GM19043 (cell line): ENCODE measurements around the gene BNC2.

Source experiments
- ATAC-seq: cut with Tn5 transposase; IDR thresholded peaks from one replicate; pipeline ENCODE4 v1.9.1; 2021; ENCODE audit warnings: low read depth; ENCODE audit not compliant: unreplicated experiment

Gene BNC2

DNA sequence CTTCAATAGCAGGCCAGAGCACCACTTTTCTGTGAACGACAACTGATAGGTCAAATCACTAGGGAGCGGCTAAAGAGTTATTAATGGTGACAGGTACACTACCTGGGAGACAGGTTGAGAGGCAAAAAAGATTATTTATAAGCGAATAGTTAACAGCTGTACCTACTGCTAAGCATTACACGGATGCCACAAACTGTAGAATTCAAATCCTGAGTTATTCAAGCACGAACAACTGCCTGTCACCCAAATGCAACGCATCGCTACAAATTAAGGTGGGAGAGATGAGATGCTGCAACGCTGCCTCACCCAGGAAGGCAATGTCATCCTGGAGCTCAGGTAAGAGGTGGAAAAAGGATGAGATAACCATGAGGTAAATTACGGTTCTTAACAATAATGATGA, 342.9 kb downstream of the BNC2 start:
- ATAC-seq: no peak

- no peak for ATAC-seq
Measured at GRCh38 chr9:16526380-16526779, 344.1 kb downstream of the BNC2 start.

- no peak for ATAC-seq
Measured at GRCh38 chr9:16524823-16525222, 345.6 kb downstream of the BNC2 start.

- ATAC-seq: no peak
Measured at GRCh38 chr9:16524078-16524477, 346.4 kb downstream of the BNC2 start.

- ATAC-seq: no peak
Measured at GRCh38 chr9:16521868-16522411, 348.5 kb downstream of the BNC2 start.

- no peak for ATAC-seq
Measured at GRCh38 chr9:16519001-16519400, 351.5 kb downstream of the BNC2 start.

GRCh38 chr9:16516891-16517290, 353.6 kb downstream of the BNC2 start:
- no peak for ATAC-seq

DNA sequence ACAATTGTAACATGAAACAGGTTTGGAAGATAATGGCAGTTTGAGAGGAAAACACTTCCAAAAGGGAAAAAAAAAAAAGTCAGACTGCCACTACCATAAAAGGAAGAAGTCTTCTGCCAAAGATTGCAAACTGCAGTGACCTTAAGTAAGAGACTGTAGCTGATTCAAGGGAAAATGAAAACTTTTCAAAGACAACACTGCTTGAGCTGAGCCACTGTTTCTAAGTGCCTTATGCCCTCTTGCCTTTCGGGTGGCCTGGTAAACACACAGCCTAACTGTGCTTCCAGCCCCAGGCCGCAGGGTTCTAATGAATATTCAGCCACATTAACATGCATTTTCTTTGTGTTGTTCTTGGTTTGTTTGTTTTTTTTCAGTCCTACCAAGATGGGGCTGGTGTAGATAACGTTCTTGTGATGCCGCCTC, 354.6 kb downstream of the BNC2 start:
- no peak for ATAC-seq

- no peak for ATAC-seq
Measured at GRCh38 chr9:16515207-16515606, 355.3 kb downstream of the BNC2 start.

- ATAC-seq: no peak
Measured at GRCh38 chr9:16514131-16514530, 356.3 kb downstream of the BNC2 start.

DNA sequence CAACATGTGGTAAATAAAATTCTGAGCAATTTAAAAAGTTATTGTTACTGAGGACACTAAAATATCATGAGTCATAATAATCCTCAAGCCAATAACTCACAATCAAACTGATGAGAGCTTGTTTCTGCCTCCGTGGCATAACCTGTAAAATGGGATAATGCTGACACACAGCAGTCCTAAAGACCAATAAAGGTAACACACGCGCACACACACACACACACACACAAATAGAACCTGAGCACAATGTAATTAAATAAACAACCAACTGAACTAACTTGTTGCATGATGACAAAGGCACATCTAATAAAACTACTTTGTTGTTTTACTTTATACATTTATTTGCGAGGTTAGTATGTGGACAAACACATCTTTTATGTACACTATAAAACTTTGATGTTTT, 358.2 kb downstream of the BNC2 start:
- no peak for ATAC-seq

DNA sequence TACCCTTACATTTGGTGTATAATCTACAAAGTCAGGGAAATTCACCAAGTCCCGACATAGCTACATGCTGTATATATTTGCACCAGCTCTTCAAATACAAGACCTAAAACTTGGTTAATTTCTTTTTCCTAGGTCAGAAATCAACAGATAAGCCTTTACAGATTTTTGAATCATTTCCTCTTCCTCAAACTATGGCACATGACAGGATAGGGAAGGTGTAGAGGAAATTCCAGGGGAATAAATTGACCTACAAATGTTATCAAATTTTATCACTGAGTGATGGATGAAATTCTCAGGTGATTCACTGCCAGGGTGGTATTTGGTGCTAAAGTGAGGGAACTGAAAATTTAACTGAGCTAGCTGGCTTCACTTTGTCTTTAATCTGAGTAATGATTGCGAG, 360.0 kb downstream of the BNC2 start:
- no peak for ATAC-seq

DNA sequence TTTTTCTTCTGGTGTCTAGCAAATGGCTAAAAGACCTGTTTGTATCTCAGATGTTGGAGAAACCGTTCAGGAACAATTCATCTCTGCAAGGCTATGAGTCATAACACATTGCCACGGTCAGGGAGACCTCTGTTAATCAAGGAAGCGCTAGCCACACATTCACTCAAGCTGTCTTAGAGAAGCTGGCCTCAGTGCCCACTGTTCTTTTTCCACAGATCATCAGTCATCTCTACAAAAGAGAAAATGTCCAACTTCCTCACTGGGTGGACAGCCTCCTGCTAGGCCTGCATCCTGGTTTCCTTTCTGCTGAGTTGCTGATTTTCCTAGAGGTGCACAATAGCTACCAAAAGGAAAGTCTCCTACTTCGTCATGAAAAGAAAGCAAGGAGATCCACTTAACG, 360.5 kb downstream of the BNC2 start:
- no peak for ATAC-seq

GRCh38 chr9:16505199-16505598, 365.3 kb downstream of the BNC2 start:
- ATAC-seq: no peak

GRCh38 chr9:16501726-16502125, 368.7 kb downstream of the BNC2 start:
- no peak for ATAC-seq

DNA sequence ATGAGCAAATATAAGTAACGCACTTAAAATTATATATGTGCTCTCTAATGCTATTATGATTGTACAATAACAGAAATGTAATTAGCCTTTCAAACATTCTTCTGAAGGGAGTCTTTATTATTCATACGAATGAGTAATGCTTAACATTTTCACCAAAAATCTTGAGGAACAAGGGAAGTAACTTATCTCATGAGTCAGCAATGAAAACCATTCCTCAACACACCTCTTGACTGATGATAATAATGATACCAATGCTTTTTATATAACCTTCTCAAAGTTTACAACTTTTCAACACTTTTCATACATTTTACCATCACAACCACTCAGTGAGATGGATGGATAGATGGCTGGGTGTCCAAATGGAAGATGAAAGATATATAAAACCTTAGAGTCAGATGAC, 369.3 kb downstream of the BNC2 start:
- ATAC-seq: no peak

DNA sequence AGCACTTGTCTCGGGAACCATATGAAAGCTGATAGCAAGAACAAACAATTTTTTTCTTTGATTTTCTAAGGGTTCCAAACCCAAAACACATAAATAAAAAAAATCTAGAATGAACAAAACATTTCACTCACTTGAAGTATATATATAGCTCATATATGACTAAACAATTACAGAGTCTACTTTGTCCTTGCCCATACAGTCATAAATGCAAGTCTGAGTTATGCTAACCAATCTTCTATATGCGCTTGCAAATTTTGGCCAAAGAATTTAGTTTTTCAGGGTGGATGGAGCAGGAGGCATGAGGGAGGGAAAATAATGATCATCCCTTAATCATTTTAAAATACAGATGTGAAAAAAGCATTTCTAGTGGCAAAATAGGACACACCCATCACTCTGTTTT, 370.1 kb downstream of the BNC2 start:
- ATAC-seq: no peak

- no peak for ATAC-seq
Measured at GRCh38 chr9:16499892-16500291, 370.6 kb downstream of the BNC2 start.

DNA sequence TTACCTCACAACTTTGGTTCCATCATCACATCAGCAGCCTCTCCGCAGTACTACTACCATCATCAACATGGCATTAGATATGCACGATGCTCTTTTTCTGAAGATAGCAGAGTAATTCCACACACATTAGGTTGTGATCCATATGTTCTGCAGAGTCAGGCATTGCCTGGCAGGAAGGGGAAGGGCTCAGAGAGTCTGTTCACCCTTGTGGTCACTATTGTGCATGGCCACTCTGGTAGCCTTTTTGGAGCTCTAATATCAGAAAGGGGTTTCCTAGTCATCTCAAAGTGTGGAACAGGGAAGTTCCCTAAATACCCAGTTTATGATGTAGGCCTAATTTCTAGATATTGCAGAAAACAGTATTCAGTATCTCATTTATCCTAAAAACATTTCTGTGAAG, 373.6 kb downstream of the BNC2 start:
- ATAC-seq: no peak

GRCh38 chr9:16487915-16488314, 382.6 kb downstream of the BNC2 start:
- ATAC-seq: no peak

DNA sequence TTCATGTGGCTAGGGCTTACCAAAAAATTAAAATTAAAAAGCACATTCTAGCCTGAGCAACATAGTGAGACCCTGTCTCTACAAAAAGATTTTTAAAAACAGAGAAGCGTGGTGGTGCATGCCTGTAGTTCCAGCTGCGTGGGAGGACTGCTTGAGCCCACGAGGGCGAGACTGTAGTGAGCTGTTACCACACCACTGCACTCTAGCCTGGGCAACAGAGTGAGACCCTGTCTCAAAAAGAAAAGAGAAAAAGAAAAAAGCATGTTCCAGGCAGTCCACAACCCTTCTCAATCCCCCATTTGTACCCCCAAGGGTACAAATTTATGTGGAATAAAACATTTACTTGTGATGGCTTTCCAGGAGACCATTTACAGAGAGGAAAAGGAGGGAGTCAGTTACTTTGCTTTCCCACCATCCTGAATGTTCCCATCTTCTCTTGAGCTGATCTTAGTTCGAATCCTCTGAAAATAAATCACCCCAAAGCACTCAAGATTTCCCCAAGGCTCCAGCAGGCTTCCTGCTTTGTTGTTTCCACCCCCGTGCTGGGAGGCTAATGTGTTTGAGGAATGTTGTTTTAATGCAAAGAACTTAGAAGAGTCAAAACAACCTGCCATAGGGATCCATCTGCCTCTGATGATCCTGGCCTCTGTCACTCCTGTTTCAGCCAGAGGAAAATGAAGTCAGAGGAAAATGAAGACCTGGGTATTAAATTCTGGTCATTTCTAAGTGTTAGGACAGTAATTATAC, 384.7 kb downstream of the BNC2 start:
- ATAC-seq: no peak

GRCh38 chr9:16485160-16485559, 385.3 kb downstream of the BNC2 start:
- ATAC-seq: no peak

DNA sequence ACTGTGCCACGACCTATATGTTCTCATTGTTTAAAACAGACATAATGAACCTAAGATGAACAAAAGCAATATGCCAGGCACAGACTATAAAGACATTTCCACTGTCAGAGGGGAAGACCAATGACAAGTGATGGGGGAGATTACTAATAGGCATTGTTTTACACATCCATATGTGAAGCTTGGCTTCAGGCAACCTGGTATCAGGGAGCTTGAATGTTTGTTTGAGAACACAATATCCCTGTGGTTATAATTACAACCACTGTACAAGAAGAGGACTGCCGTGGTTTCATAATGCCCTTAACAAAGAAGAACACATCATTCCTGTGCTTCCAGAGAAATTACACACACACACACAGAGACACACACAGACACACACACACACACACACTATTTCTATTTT, 385.7 kb downstream of the BNC2 start:
- ATAC-seq: no peak
